Subcutaneous adipose tissue (tissue), 4 donors: Measurements from ENCODE around the gene LTBP4. TPM values are rescaled to one million over a fixed set of nuclear protein-coding genes. Genes with fewer than 3 reads are reported as not detected.

ENCODE experiments used
- CTCF ChIP-seq: fragments of 450-650 bp; IDR thresholded peaks from one replicate; pipeline ENCODE4 v1.5.1; 2016; ENCODE audit warnings: low read depth, mild to moderate bottlenecking, control low read depth, antibody characterized with exemption, moderate library complexity
- total RNA-seq, 4 donors: library from RNA; depleted of rRNA; stranded (reverse); fragments of >200 nt; gene quantifications; one replicate each; pipeline ENCODE4 v1.1.0, GENCODE V29; 2016

LTBP4 gene
- total RNA-seq, 4 donors from 2014 or later: 39.0 to 170 (median 78.7) TPM

GRCh38 chr19:40559394-40559793, 41.8 kb upstream of the LTBP4 start:
- TF ChIP-seq CTCF: no peak

DNA sequence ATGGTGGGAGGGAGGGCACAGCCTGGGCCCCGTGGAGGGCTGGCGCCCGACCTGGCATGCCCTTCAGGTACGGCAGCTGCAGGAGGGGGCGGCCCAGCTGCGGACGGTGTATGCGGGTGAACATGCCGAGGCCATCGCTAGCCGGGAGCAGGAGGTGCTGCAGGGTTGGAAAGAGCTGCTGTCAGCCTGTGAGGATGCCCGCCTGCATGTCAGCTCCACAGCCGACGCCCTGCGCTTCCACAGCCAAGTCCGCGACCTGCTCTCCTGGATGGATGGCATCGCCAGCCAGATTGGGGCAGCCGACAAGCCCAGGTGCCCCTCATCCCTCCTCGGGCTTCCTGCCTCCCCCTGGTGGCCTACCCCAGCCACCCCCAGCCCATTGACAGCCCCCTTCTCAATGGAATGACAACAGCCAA, 41.1 kb upstream of the LTBP4 start:
- TF ChIP-seq CTCF: no peak

- TF ChIP-seq CTCF: no peak
Measured at GRCh38 chr19:40561947-40562346, 39.2 kb upstream of the LTBP4 start.

DNA sequence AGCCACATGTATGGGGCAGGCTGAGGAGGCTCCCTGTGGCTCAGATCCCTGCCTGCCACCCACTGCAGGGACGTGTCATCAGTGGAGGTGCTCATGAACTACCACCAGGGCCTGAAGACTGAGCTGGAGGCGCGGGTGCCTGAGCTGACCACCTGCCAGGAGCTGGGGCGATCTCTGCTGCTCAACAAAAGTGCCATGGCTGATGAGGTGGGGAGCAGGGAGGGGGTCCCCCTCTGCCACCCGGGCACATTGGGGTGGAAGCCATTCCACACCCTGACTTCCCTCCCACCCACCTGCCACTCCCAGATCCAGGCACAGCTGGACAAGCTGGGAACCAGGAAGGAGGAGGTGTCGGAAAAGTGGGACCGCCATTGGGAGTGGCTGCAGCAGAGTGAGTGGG, 35.8 kb upstream of the LTBP4 start:
- no peak for TF ChIP-seq CTCF

DNA sequence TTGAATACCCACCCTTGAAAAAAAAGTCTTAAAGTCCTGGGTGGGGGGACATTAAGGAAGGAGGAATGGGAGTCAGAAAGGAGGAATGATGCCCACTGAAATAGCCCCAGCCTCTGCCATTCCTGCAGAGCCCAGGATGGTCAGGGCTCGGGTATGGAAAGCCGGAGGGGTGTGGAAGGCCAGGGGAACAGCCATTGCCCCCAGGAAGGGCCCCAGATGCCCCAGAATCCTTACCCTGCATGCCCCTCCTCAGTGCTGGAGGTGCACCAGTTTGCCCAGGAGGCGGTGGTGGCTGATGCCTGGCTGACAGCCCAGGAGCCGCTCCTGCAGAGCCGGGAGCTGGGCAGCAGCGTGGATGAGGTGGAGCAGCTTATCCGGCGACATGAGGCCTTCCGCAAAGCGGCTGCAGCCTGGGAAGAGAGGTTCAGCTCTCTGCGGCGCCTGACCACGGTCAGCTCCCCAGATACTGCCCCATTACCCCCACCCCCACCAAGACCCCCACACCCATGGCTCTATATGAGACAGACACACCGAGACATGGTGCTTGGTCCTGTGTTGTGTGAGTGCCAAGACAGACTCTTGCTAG, 35.2 kb upstream of the LTBP4 start:
- TF ChIP-seq CTCF: no peak

GRCh38 chr19:40567040-40567749, 34.0 kb upstream of the LTBP4 start:
- no peak for TF ChIP-seq CTCF

DNA sequence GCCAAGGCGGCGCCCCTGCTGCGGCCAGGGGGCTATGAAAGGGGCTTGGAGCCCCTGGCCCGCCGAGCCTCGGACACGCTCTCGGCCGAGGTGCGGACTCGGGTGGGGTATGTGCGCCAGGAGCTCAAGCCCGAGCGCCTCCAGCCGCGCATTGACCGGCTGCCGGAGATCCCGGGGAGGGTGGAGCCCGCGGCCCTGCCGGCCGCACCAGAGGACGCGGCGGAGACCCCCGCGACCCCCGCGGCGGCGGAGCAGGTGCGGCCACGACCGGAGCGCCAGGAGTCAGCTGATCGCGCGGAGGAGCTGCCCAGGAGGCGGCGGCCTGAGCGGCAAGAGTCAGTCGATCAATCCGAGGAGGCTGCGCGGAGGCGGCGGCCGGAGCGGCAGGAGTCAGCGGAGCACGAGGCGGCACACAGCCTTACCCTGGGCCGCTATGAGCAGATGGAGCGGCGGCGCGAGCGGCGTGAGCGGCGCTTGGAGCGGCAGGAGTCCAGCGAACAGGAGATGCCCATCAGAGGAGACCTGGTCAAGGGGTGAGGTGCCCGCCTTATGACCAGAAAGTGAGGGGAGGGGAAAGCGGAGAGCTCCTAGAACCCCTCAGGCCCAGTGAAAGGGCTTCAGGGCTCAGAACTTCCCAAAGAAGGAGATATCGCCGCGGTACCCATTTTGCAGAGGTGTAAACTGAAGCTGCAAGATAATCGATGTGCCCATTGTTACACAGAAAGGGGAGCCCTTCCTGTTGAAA, 33.2 kb upstream of the LTBP4 start:
- TF ChIP-seq CTCF: no peak
